Measurements from ENCODE around the gene AFF4. TPM values are rescaled to one million over a fixed set of nuclear protein-coding genes. Genes with fewer than 3 reads are reported as not detected.

The AFF4 gene
- total RNA-seq, 1 donor, result 83.2 TPM

GRCh38 chr5:132896685-132897084 is 66.7 kb downstream of the AFF4 start:
- TF ChIP-seq CTCF (IDR thresholded peaks at IDR 0.05; ENCODE audit: extremely low read depth, low read depth, low read length), result no peak
- H3K9me3 ChIP-seq (ENCODE audit: low read depth, low read length), result no peaks in the 10 kb centered on the region
- H4K20me1 ChIP-seq (ENCODE audit: insufficient read depth, low read length), result peaks cover 11% of the 10 kb centered on the region
- H3K36me3 ChIP-seq (ENCODE audit: insufficient read depth, low read length), result peaks cover 80% of the 10 kb centered on the region
- H3K4me1 ChIP-seq (ENCODE audit: insufficient read depth, low read length), result no peaks in the 10 kb centered on the region
- H3K27me3 ChIP-seq (ENCODE audit: insufficient read depth, low read length), result no peaks in the 10 kb centered on the region
- no peak for DNase-seq (ENCODE audit: insufficient read length, low spot score, missing footprints)
- H3K4me2 ChIP-seq (ENCODE audit: insufficient read depth, low read length), result no peak overlapping the region
- no peak overlapping the region for H2AFZ ChIP-seq (ENCODE audit: low read length)
- H3K27ac ChIP-seq (ENCODE audit: low read depth, low read length), result no peak overlapping the region
- no peak overlapping the region for H3K4me3 ChIP-seq (ENCODE audit: insufficient read depth, low read length)
- H3K79me2 ChIP-seq (ENCODE audit: insufficient read depth, low read length), result peaks cover 71% of the 10 kb centered on the region

GRCh38 chr5:132895719-132896305 is 67.6 kb downstream of the AFF4 start:
- peaks cover 76% of the 10 kb centered on the region for H3K36me3 ChIP-seq (ENCODE audit: insufficient read depth, low read length)
- H4K20me1 ChIP-seq (ENCODE audit: insufficient read depth, low read length), result peaks cover 11% of the 10 kb centered on the region

GRCh38 chr5:132890817-132891216 is 72.6 kb downstream of the AFF4 start:
- Histone ChIP-seq H3K4me3 (ENCODE audit: insufficient read depth, low read length) (no peak overlapping the region), H3K4me1 (ENCODE audit: insufficient read depth, low read length) (no peaks in the 10 kb centered on the region), H3K27ac (ENCODE audit: low read depth, low read length) (no peak overlapping the region), H4K20me1 (ENCODE audit: insufficient read depth, low read length) (peaks cover 7% of the 10 kb centered on the region), H3K27me3 (ENCODE audit: insufficient read depth, low read length) (no peaks in the 10 kb centered on the region), H2AFZ (ENCODE audit: low read length) (no peak overlapping the region), H3K79me2 (ENCODE audit: insufficient read depth, low read length) (peaks cover 41% of the 10 kb centered on the region), H3K9me3 (ENCODE audit: low read depth, low read length) (no peaks in the 10 kb centered on the region), H3K4me2 (ENCODE audit: insufficient read depth, low read length) (no peak overlapping the region), H3K36me3 (ENCODE audit: insufficient read depth, low read length) (peaks cover 79% of the 10 kb centered on the region)
- no peak for TF ChIP-seq CTCF (IDR thresholded peaks at IDR 0.05; ENCODE audit: extremely low read depth, low read depth, low read length)
- DNase-seq (ENCODE audit: insufficient read length, low spot score, missing footprints), result no peak

More at GRCh38 chr5:132895719-132896305, 67.6 kb downstream of the AFF4 start:
- Histone ChIP-seq H3K27me3 (ENCODE audit: insufficient read depth, low read length) (no peaks in the 10 kb centered on the region), H3K4me2 (ENCODE audit: insufficient read depth, low read length) (no peak overlapping the region), H3K79me2 (ENCODE audit: insufficient read depth, low read length) (peaks cover 64% of the 10 kb centered on the region), H3K4me3 (ENCODE audit: insufficient read depth, low read length) (no peak overlapping the region), H3K4me1 (ENCODE audit: insufficient read depth, low read length) (no peaks in the 10 kb centered on the region), H3K27ac (ENCODE audit: low read depth, low read length) (no peak overlapping the region), H2AFZ (ENCODE audit: low read length) (no peak overlapping the region), H3K9me3 (ENCODE audit: low read depth, low read length) (no peaks in the 10 kb centered on the region)
- DNase-seq (ENCODE audit: insufficient read length, low spot score, missing footprints), result no peak
- TF ChIP-seq CTCF (IDR thresholded peaks at IDR 0.05; ENCODE audit: extremely low read depth, low read depth, low read length), result no peak

GRCh38 chr5:132889501-132889900 is 73.9 kb downstream of the AFF4 start:
- DNase-seq (ENCODE audit: insufficient read length, low spot score, missing footprints), result no peak
- peaks cover 7% of the 10 kb centered on the region for H4K20me1 ChIP-seq (ENCODE audit: insufficient read depth, low read length)
- no peaks in the 10 kb centered on the region for H3K9me3 ChIP-seq (ENCODE audit: low read depth, low read length)
- H3K36me3 ChIP-seq (ENCODE audit: insufficient read depth, low read length), result peaks cover 74% of the 10 kb centered on the region
- H3K4me2 ChIP-seq (ENCODE audit: insufficient read depth, low read length), result no peak overlapping the region
- H3K4me1 ChIP-seq (ENCODE audit: insufficient read depth, low read length), result no peaks in the 10 kb centered on the region
- H2AFZ ChIP-seq (ENCODE audit: low read length), result no peak overlapping the region
- no peak overlapping the region for H3K4me3 ChIP-seq (ENCODE audit: insufficient read depth, low read length)
- no peak for TF ChIP-seq CTCF (IDR thresholded peaks at IDR 0.05; ENCODE audit: extremely low read depth, low read depth, low read length)
- H3K27ac ChIP-seq (ENCODE audit: low read depth, low read length), result no peak overlapping the region
- H3K79me2 ChIP-seq (ENCODE audit: insufficient read depth, low read length), result peaks cover 30% of the 10 kb centered on the region
- no peaks in the 10 kb centered on the region for H3K27me3 ChIP-seq (ENCODE audit: insufficient read depth, low read length)

Data from osteoblast (primary cell).